NCI-H2029 (cell line): ENCODE results near the gene SETD1B.
"Not testable (repeated sequence)": the region's sequence is repeated elsewhere in the genome, so short reads cannot be mapped to it uniquely, and the experiment has no call there.

Source experiments
- DNase-seq: peaks from one replicate; lab custom pipeline; 2025; lab: John Stamatoyannopoulos, UW

SETD1B gene

GRCh38 chr12:121780429-121780828 is 23.4 kb upstream of the SETD1B start:
- no peak for DNase-seq

- no peak for DNase-seq
These were observed 22.3 kb upstream of the SETD1B start for GRCh38 chr12:121781484-121781997.

GRCh38 chr12:121781998-121782979 is 21.5 kb upstream of the SETD1B start:
- no peak for DNase-seq

- DNase-seq: no peak
These were observed 20.0 kb upstream of the SETD1B start for GRCh38 chr12:121783766-121784165.

- no peak for DNase-seq
These were observed 19.3 kb upstream of the SETD1B start for GRCh38 chr12:121784460-121784859.

- DNase-seq: peak; percentile 69
These were observed 17.4 kb upstream of the SETD1B start for GRCh38 chr12:121786440-121786825.

GRCh38 chr12:121787063-121788025 is 16.5 kb upstream of the SETD1B start:
- DNase-seq: peak; percentile 29

GRCh38 chr12:121788176-121788818 is 15.5 kb upstream of the SETD1B start:
- no peak for DNase-seq

GRCh38 chr12:121789233-121789781 is 14.5 kb upstream of the SETD1B start:
- no peak for DNase-seq

GRCh38 chr12:121789800-121790728 is 13.7 kb upstream of the SETD1B start:
- DNase-seq: no peak

GRCh38 chr12:121790785-121791184 is 13.0 kb upstream of the SETD1B start:
- DNase-seq: not testable (repeated sequence)

GRCh38 chr12:121791671-121792551 is 11.9 kb upstream of the SETD1B start:
- DNase-seq: no peak

GRCh38 chr12:121792607-121793439 is 11.0 kb upstream of the SETD1B start:
- no peak for DNase-seq

- DNase-seq: no peak
These were observed 10.4 kb upstream of the SETD1B start, which contains the start of gene RHOF for GRCh38 chr12:121793440-121793837. Gene RHOF (minus strand): TSS chr12:121793688. CDS start chr12:121793633, 55 bp downstream.

- peak; percentile 83 for DNase-seq
These were observed 9.8 kb upstream of the SETD1B start for GRCh38 chr12:121793838-121794533.

GRCh38 chr12:121794534-121795033 is 9.2 kb upstream of the SETD1B start:
- no peak for DNase-seq
